ENCODE results near the gene HIPK2.

DNA sequence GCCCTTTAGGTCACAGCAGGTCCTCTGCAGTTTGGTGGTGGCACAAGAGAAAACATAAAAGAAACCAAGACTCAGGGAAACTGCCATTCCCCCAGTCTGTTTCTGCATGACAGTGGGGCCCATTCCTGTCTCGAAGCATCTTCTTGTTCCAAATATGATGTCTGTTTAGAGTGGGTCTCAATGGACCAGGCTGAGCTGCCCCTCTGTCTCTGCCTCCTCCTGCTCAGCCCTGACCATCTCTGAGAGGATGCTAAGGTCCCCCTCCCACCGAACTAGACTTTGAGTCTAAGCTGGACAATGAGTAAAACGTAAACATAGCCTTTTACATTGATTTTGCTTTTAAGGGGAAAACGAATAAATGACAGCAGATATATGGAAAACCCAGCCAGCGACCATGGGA is 213.9 kb downstream of the HIPK2 start:
- no peak for TF ChIP-seq CTCF (conservative IDR thresholded peaks at IDR 0.05; ENCODE audit: low read length)
- TF ChIP-seq EZH2phosphoT487 (IDR thresholded peaks at IDR 0.05; ENCODE audit: borderline replicate concordance) = no peak
